Stimulated activated CD8-positive, alpha-beta memory T cell treated with anti-CD3 and anti-CD28 coated beads, Interleukin-15, amount 100 ng/mL, for 24 hours (primary cell): ENCODE measurements around the gene SOBP.
"Not testable (repeated sequence)": the region's sequence is repeated elsewhere in the genome, so short reads cannot be mapped to it uniquely, and the experiment has no call there.

ENCODE experiments used
- DNase-seq: peaks from one replicate; pipeline ENCODE4 v3.0.0-alpha.2; 2020; ENCODE audit warnings: low read depth

SOBP gene, protein sequence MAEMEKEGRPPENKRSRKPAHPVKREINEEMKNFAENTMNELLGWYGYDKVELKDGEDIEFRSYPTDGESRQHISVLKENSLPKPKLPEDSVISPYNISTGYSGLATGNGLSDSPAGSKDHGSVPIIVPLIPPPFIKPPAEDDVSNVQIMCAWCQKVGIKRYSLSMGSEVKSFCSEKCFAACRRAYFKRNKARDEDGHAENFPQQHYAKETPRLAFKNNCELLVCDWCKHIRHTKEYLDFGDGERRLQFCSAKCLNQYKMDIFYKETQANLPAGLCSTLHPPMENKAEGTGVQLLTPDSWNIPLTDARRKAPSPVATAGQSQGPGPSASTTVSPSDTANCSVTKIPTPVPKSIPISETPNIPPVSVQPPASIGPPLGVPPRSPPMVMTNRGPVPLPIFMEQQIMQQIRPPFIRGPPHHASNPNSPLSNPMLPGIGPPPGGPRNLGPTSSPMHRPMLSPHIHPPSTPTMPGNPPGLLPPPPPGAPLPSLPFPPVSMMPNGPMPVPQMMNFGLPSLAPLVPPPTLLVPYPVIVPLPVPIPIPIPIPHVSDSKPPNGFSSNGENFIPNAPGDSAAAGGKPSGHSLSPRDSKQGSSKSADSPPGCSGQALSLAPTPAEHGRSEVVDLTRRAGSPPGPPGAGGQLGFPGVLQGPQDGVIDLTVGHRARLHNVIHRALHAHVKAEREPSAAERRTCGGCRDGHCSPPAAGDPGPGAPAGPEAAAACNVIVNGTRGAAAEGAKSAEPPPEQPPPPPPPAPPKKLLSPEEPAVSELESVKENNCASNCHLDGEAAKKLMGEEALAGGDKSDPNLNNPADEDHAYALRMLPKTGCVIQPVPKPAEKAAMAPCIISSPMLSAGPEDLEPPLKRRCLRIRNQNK

DNA sequence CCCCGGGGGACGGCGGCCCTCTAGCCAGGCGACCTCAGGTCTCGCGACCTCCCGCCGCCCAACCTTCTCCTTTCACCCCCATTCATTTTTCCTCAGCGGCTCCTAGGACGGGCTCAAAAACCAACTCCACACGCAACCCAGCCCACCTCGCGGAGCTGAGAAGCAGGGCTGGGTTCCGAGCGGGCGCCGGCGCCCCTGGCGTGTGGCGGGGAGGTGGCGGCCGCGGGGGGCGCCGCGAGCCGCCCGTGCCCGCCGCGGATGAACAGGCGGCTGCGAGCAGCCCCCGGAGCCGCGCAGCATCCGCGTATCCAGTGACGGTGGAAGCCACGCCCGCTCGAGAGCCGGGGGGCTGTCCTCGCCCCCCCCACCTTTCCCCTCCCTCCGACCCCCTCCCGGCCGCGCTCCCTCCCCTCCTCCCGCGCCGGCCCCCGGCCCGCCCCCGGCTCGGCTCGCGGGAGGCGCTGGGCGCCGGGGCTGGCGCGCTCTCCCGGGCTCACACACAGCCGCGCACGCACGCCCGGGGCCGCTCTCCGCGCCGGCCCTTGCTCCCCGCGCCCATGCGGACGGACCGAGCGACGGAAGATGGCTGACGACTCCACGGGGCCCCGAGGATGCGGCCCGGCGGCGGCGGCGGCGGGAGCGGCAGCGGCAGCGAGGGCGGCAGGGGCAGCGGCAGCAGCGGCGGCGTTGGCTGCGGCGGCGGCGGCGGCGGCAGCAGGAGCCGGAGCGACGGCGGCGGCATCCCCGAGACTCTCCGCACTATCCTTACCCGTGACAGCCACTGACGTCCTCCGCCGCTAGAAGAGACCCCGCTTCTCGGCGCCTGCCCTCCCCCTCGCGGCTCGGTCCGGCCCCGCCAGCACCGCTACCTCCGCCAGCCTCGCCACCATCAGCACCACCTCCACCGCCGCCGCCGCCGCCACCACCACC, at the start of gene SOBP:
SOBP (plus strand) TSS at position 482 of the 930 bp plus-strand sequence. CDS start 500 bp downstream, outside the sequence.
- peak; percentile 18 for DNase-seq

DNA sequence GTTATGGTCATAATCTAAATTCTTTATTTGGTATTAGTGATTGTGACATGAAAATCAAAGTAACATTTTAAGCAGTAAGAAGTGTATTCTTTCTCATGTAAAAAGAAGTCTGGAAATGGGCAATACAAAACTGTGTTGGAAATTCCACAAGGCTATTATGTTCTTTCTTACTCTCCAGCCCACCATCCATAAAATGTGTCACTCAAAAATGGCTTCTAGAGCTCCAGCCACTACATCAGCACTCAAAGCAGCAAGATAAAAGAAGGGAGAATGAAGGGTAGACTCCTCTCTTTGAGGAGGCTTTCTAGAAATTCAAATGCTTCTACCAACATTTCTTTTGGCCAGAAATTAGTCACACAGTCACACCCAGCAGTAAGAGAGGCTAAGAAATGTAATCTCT, 49.0 kb upstream of the SOBP start:
- no peak for DNase-seq

DNA sequence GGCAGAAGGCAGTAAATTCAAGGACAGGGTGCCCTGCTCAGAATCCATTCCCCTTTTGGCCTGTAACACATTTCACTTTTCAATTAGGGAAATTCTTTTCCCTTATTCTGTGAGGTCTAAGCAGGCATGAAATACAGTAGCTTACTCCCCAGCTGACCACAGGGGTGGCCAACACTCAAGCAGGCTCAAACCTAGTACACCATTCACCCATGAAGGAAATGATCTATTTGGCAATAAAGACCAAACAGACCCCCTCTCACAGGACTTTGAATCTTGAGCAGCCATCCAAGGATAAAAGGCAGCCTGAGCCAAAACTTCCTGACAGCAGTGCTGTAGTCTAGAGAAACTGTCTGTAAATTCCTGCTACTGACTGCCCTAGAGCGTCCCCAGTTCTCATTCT, 48.2 kb upstream of the SOBP start:
- no peak for DNase-seq

DNA sequence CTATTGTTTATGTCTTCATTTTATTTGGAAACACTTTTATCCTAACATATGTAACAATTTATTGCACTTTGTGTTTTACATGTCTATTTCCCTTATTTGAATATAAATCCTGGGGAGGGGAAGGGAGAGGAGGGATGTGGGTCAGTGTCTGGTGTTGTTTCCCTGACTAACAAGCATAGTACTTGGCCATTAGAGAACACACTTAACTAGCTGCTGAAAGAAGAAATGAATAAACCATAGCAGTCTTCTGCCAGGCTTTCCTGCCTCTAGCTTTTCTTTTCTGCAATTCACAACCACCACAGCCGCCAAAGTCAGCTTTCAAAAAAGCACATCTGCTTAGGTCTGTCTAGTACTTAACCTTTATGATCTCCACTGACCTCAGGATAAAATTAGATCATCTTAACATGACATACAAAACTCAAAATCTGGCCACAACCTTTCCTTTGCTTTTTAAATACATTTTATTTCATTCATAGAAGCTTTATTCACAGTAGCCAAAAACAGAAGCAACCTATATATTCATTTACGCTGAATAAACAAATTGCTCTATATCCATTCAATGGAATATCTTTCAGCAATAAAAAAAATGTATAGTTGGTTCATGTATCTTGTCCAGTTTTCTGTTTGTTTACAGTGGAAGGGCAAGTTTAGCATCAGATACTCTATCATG, 46.8 kb upstream of the SOBP start:
- no peak for DNase-seq

DNA sequence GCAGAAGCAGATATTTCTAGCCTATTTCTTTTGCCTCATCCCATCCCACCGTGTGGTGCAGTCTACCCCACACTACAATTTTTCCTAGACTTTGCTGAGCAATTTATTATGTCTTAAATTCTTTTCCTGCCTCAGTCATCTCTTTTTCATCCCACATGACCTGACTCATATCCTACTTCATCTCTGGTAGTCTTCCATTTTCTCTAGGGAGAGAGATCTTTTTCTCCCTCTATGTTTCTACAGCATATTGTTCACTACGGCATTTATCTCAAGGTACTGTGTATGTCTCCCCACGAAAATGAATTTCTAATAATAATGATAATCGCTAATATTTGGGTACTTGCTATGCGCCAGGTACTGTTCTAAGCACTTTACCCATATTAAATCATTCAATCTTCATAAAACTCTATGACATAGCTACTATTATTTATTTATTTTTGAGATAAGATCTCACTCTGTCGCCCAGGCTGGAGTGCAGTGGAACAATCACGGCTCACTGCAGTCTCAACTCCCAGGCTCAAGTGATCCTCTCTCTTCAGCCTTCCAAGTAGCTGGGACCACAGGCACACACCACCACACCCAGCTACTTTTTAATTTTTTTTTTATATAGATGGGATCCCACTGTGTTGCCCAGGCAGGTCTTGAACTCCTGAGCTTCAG, 46.2 kb upstream of the SOBP start:
- no peak for DNase-seq

DNA sequence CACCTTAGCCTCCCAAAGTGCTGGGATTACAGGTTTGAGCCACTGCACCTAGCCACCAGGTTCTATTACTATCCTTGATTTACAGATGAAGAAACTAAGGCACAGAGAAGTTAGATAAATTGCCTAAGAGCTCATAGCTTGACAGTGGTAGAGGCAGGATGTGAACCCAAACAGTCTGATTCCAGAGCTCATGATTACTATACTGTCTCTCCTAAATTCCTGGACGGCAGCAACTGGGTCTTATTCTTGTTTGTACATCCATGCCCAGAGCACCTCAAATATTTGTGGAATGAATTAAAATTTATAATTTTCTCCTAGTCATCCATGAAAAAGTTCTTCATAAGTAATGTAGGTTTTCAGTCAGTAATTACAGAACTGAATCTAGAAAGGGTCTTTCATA, 45.6 kb upstream of the SOBP start:
- DNase-seq = no peak

DNA sequence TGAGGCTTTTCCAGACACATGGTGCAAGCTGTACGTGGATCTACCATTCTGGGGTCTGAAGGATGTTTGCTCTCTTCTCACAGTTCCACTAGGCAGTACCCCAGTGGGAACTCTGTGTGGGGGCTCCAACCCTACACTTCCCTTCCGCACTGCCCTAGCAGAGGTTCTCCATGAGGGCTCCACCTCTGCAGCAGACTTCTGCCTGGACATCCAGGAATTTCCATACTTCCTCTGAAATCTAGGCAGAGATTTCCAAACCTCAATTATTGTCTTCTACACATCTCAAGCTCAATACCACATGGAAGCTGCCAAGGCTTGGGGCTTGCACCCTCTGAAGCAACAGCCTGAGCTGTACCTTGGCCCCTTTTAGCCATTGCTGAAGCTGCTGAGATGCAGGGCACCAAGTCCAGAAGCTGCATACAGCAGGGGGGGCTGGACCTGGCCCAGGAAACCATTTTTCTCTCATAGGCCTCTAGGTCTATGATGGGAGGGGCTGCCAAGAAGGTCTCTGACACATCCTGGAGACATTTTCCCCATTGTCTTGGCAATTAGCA, 42.2 kb upstream of the SOBP start:
- no peak for DNase-seq

DNA sequence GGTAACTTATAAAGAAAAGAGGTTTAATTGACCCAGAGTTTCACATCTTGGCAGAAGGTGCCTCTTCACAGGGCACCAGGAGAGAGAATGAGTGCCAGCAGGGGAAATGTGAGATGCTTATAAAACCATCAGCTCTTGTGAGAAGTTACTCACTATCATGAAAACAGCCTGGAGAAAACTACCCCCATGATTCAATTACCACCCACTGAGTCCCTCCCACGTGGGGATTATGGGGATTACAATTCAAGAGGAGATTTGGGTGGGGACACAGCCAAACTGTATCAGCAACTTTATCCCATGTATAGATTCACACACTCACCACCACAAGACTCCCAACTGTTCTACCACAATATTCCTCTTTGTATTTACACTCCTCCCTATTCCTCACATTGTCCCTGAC, 41.1 kb upstream of the SOBP start:
- DNase-seq = no peak

DNA sequence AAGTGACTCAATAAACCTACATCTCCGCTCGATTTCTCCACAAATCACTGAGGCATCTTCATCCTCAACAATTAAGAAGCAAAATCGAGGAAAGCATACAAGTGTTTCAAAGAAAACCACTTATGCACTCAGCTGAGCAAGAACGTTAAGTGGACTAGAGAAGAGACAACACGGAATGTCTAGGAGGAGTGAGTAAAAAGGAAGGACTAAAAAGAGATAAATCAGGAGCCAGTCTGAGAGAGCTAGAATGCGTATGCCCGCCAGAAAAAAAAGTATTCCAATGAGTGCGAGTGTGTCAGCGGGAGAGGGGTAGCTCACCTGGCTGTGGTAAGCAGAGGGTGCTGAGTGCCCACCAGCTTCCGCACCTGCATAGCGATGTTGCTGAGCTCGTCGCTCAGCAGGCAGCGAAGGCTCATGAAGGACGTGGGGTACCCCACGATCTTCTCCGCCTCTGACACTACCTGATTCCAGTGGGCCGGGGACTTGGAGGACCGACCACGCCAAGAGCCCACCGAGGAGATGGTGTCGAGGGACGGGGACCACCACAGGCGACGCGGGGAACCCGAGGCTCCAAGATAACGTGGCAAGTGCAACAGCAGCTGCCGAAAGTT, 31.1 kb upstream of the SOBP start:
- no peak for DNase-seq

DNA sequence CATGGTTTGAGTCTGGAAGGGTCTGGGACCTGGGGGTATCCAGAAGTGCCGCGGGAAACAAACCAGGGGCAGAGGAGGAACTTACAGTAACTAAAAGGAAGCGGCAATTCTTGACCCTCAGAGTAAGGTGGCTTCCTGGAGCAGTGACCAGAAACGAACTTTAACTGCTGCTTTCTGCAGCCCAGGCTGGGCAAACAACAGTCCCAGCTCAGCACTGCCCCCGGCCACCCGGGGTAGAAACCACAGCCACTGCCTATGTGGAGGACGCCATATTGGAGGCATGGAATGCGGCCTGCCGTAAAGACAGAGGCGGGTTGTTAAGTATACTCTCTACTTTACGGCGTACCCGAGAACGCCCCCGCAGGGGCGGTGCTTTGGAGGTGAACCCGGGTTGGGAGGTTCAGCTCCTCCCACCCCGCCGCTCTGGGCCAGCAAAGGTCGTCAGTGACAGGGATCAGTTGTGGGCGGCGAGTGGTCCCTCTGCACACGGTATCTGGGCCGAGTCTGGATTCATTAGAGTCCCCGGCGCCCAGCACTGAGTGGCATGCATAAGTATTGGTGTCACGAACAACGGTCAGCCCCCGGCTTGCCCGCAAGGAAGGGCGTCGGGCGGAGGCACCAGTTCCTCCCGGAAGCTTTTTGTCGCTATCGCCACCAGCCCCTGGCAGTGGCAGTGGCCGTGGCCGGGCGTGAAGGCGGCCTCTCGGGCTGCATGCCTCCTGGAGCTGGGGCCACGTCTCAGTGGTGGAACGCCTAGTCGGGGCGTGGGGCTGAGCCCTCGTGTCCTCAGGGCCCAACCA, 30.4 kb upstream of the SOBP start, which contains the start of gene PDSS2:
PDSS2 (minus strand) TSS at position 282 of the 800 bp plus-strand sequence; CDS start at position 3, 279 bp downstream.
- DNase-seq = peak; percentile 87

DNA sequence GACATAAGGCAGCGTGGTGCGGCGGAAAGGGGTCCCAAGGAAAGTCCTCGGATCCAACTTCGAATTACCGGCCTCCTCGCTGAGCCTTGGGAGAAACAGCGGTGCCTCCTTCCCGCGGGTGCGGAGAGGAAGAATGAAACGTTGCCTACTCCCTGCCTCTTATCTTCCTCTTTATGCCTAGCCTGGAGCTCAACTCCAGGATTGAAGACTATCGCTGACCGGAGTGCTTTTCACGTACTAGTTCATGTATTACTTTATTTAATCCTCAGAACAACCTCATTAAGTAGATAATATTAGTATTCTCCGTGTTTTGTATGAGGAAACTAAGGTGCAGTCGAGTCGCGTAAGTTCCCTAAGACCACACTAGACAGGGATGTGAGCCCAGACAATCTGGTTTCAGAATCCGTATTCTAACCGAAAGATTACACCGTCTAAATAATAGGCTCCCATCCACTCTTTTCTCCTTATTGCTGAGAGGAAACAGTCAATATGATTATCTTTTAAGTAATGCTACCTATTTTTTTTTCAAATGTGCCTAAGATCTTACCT, 29.8 kb upstream of the SOBP start:
- no peak for DNase-seq

DNA sequence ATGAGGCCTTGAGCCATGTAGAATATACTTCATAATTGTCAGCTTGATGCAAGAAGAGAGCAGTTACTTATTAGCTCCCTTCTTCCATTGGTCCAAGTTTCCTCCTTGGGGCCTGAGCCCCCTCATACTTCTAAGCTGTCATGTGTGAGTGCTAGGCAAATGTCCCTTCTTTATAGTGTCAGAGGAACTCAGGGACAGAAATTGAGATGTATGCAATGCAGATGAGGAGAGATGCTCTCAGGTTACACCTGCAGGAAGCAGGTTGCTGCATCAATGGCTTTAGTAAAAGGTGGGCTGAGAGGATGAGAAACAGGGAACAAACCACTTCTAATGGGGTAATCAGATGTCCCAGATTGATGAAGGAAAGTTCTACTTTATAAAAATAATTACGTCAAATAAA, 23.9 kb upstream of the SOBP start:
- DNase-seq = no peak

DNA sequence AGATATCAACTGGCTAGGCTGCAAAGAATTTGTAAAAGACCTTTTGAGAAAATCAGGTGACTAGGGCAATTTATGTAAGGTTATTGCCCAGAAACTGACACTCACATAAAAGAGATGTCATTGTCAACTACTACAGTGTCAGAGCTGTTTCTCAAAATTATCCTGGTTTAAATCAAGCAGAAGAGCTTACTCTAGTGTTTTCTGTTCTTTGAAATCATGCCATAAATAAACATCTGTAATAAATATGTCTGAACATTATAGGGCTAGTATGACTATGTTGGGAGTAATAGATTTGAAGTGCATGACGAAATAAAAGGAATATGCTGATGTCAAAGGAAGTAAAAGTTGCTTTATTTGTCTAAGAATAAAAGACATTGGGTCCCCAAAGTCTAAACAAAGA, 19.6 kb upstream of the SOBP start:
- no peak for DNase-seq

DNA sequence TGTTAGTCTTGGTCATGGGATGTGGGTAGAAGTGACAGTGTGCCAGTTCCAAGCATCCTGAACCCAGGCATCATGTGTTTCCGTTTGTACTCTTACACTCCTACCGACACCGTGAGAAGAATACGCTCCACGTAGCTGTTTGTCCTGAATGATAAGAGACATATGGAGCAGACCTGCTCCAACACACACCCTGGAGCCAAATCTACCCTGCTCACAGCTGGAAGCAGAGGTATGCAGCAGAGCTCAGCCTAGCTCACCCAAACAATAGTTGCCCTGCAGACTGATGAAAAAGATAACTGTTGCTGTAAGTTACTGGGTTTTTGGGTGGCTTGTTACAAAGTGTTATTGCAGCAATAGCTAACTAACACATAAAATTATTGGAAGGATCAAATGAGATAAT, 16.3 kb upstream of the SOBP start:
- DNase-seq = no peak

DNA sequence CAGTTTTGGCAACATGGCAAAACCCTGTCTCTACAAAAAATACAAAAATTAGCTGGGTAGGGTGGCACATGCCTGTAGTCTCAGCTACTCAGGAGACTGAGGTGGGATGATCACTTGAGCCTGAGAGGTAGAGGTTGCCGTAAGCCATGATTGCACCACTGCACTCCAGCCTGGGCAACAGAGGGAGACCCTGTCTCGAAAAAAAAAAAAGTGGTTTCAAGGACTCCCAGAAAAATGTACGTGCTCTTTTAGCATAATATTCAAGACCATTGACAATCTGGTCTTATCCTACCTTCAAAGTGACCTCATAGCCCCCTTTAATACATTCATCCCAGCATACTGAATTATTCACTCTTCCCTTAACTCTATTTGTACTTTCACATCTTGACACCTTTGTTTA, 14.6 kb upstream of the SOBP start:
- not testable (repeated sequence) for DNase-seq

DNA sequence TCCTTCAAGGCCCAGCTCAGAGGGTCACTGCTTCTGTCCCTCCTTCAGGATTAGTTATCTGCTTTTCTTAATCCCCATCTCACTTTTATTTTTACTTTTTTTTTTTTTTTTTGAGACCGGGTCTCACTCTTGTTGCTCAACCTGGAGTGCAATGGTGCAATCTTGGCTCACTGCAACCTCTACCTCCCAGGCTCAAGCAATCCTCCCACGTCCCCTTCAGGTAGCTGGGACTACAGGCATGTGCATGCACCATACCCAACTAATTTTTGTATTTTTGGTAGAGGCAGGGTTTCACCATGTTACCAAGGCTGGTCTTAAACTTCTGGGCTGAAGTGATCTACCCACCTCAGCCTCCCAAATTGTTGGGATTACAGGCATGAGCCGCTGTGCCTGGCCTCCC, 14.1 kb upstream of the SOBP start:
- not testable (repeated sequence) for DNase-seq

DNA sequence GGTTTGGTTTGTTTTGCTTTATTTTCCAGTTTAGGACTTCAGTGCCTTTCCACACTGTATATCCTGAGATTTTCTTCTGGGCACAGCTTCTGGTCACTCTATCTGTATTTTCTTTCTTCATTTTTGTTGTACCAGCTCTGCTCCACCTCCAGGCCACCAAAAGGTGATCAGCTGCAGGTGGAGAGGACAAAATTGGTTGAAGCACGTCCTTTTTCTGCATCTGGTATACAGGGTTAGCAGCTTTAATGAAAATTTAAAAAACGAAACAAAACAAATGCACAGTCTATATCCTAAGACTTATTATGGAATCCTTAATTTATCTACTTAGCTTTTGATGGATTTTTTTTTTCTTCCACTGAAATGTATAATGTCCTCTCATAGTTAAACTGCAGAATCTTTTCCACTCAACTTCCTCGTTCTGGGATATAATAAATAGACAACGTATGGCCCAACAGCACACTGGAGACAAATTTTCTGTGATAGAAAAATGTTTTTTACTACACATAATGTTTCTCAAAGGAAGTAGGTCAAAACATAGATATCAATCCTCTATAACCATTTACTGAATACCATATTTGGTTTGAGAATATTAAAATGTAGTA, 10.7 kb upstream of the SOBP start:
- DNase-seq = no peak

DNA sequence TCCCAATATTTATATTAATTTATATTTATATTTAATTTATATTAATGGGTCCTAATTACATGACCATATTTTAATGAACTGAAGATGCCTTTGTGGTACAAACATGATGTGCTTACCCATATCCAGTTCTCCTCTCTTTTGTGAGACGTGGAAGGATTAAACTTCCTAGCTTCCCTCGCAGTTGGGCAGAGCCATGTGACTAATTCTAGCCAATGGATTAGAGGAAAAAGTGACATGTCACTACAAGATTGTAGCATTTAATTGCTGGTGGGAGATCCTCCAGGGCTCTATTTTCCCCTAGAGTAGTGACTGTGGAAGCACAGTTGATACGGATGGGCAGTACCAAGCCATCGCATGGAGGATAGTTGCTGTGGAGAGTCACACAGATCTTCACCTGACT, 4.8 kb upstream of the SOBP start:
- no peak for DNase-seq
